A673 (cell line): ENCODE results near the gene TMEM243. TPM values are rescaled to one million over a fixed set of nuclear protein-coding genes. Genes with fewer than 3 reads are reported as not detected.

Source experiments
- BruUV-seq: library from RNA; stranded (reverse); fragments of 400-500 nt; replicated peaks from 2 replicates; lab custom pipeline; 2021; lab: Mats Ljungman, UMichigan
- CTCF ChIA-PET: fragments of 300-600 bp; sonication (Branson Sonifier 250); formaldehyde crosslinking; loops from one replicate; lab custom pipeline; 2022; ENCODE audit warnings: antibody characterized with exemption; lab: Charles Lee
- POLR2A ChIA-PET: fragments of 300-600 bp; sonication (Branson Sonifier 250); formaldehyde crosslinking; loops from one replicate; lab custom pipeline; 2022; ENCODE audit warnings: antibody characterized with exemption; ENCODE audit not compliant: low non-redundant PET; lab: Charles Lee
- DNase-seq: peaks from one replicate; pipeline ENCODE4 v3.0.0-alpha.2; 2015; ENCODE audit warnings: low spot score
- H3K27ac ChIP-seq: fragments of 200-600 bp; sonication (generic); 2 replicates; pipeline ENCODE4 v1.5.1; 2016; ENCODE audit warnings: mixed run types, low read depth, mild to moderate bottlenecking, mixed read lengths, antibody characterized with exemption, low read length; ENCODE audit not compliant: poor library complexity, severe bottlenecking
- H3K27me3 ChIP-seq: fragments of 200-600 bp; sonication (generic); replicated peaks from 2 replicates; pipeline ENCODE4 v1.6.1; 2017; ENCODE audit warnings: mixed run types, low read depth, mild to moderate bottlenecking, mixed read lengths, antibody characterized with exemption, low read length; ENCODE audit not compliant: insufficient read depth, poor library complexity
- H3K36me3 ChIP-seq: fragments of 200-600 bp; sonication (generic); 2 replicates; pipeline ENCODE4 v1.6.1; 2016; ENCODE audit warnings: mixed run types, mild to moderate bottlenecking, mixed read lengths, antibody characterized with exemption, low read length; ENCODE audit not compliant: insufficient read depth, poor library complexity, severe bottlenecking
- H3K4me1 ChIP-seq: fragments of 200-600 bp; sonication (generic); 2 replicates; pipeline ENCODE4 v1.6.1; 2017; ENCODE audit warnings: mixed run types, mild to moderate bottlenecking, mixed read lengths, antibody characterized with exemption, low read length; ENCODE audit not compliant: insufficient read depth, poor library complexity, severe bottlenecking
- H3K4me3 ChIP-seq: fragments of 200-600 bp; sonication (generic); 2 replicates; pipeline ENCODE4 v1.5.1; 2016; ENCODE audit warnings: low read depth, mixed run types, mild to moderate bottlenecking, mixed read lengths, low read length; ENCODE audit not compliant: poor library complexity, severe bottlenecking
- H3K9me3 ChIP-seq: fragments of 200-600 bp; sonication (generic); 2 replicates; pipeline ENCODE4 v1.6.1; 2016; ENCODE audit warnings: mixed run types, low read depth, mild to moderate bottlenecking, mixed read lengths, antibody characterized with exemption, low read length; ENCODE audit not compliant: poor library complexity, severe bottlenecking
- CTCF ChIP-seq: fragments of 300-800, 200-600 bp; sonication (generic); conservative IDR thresholded peaks from 2 replicates; pipeline ENCODE4 v1.5.1; 2017; ENCODE audit warnings: low read depth, mild to moderate bottlenecking, antibody characterized with exemption, low read length, moderate library complexity, mixed read lengths
- EZH2 ChIP-seq: fragments of 200-600 bp; sonication (generic); IDR thresholded peaks from 2 replicates; pipeline ENCODE4 v1.6.1; 2017; ENCODE audit warnings: borderline replicate concordance, low read depth, mild to moderate bottlenecking, mixed read lengths, antibody characterized with exemption, low read length; ENCODE audit not compliant: poor library complexity, severe bottlenecking
- intact Hi-C: fragments of 100-400 bp; cut with micrococcal nuclease; formaldehyde crosslinking; loops from one replicate; pipeline ENCODE4 v1.10.0; 2022; ENCODE audit not compliant: unreplicated experiment
- total RNA-seq: library from RNA; stranded (reverse); gene quantifications from 2 replicates; pipeline ENCODE4 v1.2.3, GENCODE V29; 2021

Gene TMEM243
- total RNA-seq, 1 experiment from 2014 or later, result 24.5 TPM

GRCh38 chr7:87199241-87199640, 20.3 kb downstream of the TMEM243 start:
- CTCF ChIA-PET, result no interaction called here

GRCh38 chr7:87193912-87194311, 25.6 kb downstream of the TMEM243 start:
- no peak for TF ChIP-seq EZH2
- TF ChIP-seq CTCF, result no peak
- Histone ChIP-seq H3K4me3 (no peak overlapping the region), H3K27me3 (no peaks in the 10 kb centered on the region), H3K36me3 (peaks cover 93% of the 10 kb centered on the region), H3K9me3 (no peaks in the 10 kb centered on the region), H3K27ac (no peak overlapping the region), H3K4me1 (no peaks in the 10 kb centered on the region)
- DNase-seq, result no peak
- CTCF ChIA-PET, result no interaction called here
- BruUV-seq, result no TSS peak
- POLR2A ChIA-PET, result no interaction called here
- intact Hi-C loops, result no loop called here

More at GRCh38 chr7:87199241-87199640, 20.3 kb downstream of the TMEM243 start:
- H3K36me3 ChIP-seq, result peaks cover 47% of the 10 kb centered on the region
- H3K9me3 ChIP-seq, result no peaks in the 10 kb centered on the region
- no peaks in the 10 kb centered on the region for H3K4me1 ChIP-seq
- TF ChIP-seq CTCF, result no peak
- TF ChIP-seq EZH2, result no peak
- DNase-seq, result no peak
- no peaks in the 10 kb centered on the region for H3K27me3 ChIP-seq
- POLR2A ChIA-PET, result no interaction called here
- H3K27ac ChIP-seq, result no peak overlapping the region
- no TSS peak for BruUV-seq
- intact Hi-C loops, result no loop called here
- no peak overlapping the region for H3K4me3 ChIP-seq

GRCh38 chr7:87192784-87193487, 26.6 kb downstream of the TMEM243 start:
- no peaks in the 10 kb centered on the region for H3K27me3 ChIP-seq
- no peak overlapping the region for H3K27ac ChIP-seq
- H3K36me3 ChIP-seq, result peaks cover 97% of the 10 kb centered on the region
- CTCF ChIA-PET, result no interaction called here
- no TSS peak for BruUV-seq
- no peaks in the 10 kb centered on the region for H3K4me1 ChIP-seq
- no peak overlapping the region for H3K4me3 ChIP-seq
- intact Hi-C loops, result no loop called here
- no peaks in the 10 kb centered on the region for H3K9me3 ChIP-seq
- no peak for TF ChIP-seq EZH2
- TF ChIP-seq CTCF, result no peak
- POLR2A ChIA-PET, result no interaction called here
- DNase-seq, result no peak
